CD4-positive, alpha-beta T cell treated with Interleukin-15 for 4 hours (primary cell): Measurements from ENCODE around the gene PPM1M.
"Not testable (repeated sequence)": the region's sequence is repeated elsewhere in the genome, so short reads cannot be mapped to it uniquely, and the experiment has no call there.

ENCODE experiments used
- DNase-seq: peaks from one replicate; pipeline ENCODE4 v3.0.0-alpha.2; 2020; ENCODE audit warnings: low spot score

Gene PPM1M

GRCh38 chr3:52246728-52247408 lies 1.3 kb downstream of the PPM1M start:
- no peak for DNase-seq

- DNase-seq = no peak
These were observed 2.0 kb downstream of the PPM1M start for GRCh38 chr3:52247409-52248164.

GRCh38 chr3:52248165-52248541 lies 2.6 kb downstream of the PPM1M start:
- DNase-seq = no peak

- no peak for DNase-seq
These were observed 3.4 kb downstream of the PPM1M start for GRCh38 chr3:52248816-52249547.

GRCh38 chr3:52249683-52250082 lies 4.1 kb downstream of the PPM1M start:
- no peak for DNase-seq

GRCh38 chr3:52250122-52250521 lies 4.6 kb downstream of the PPM1M start:
- no peak for DNase-seq

GRCh38 chr3:52253314-52254304 lies 8.1 kb downstream of the PPM1M start:
- DNase-seq = peak; percentile 83

- DNase-seq = no peak
These were observed 9.0 kb downstream of the PPM1M start for GRCh38 chr3:52254608-52255007.

- DNase-seq = no peak
These were observed 10.6 kb downstream of the PPM1M start for GRCh38 chr3:52256159-52256558.

GRCh38 chr3:52256622-52257021 lies 11.1 kb downstream of the PPM1M start:
- no peak for DNase-seq

GRCh38 chr3:52257911-52258310 lies 12.4 kb downstream of the PPM1M start:
- DNase-seq = no peak

- DNase-seq = no peak
These were observed 13.5 kb downstream of the PPM1M start for GRCh38 chr3:52259035-52259434.

- no peak for DNase-seq
These were observed 13.9 kb downstream of the PPM1M start for GRCh38 chr3:52259448-52259847.

- DNase-seq = no peak
These were observed 16.9 kb downstream of the PPM1M start for GRCh38 chr3:52262447-52262846.

- DNase-seq = no peak
These were observed 19.8 kb downstream of the PPM1M start for GRCh38 chr3:52265387-52265786.

GRCh38 chr3:52268036-52268435 lies 22.5 kb downstream of the PPM1M start:
- DNase-seq = peak; percentile 78

- DNase-seq = peak; percentile 59
These were observed 24.2 kb downstream of the PPM1M start for GRCh38 chr3:52269776-52270175.

- DNase-seq = no peak
These were observed 24.7 kb downstream of the PPM1M start for GRCh38 chr3:52270252-52270754.

GRCh38 chr3:52272172-52272571 lies 26.6 kb downstream of the PPM1M start:
- DNase-seq = not testable (repeated sequence)

GRCh38 chr3:52272831-52273230 lies 27.3 kb downstream of the PPM1M start:
- no peak for DNase-seq

GRCh38 chr3:52274781-52275180 lies 29.2 kb downstream of the PPM1M start:
- not testable (repeated sequence) for DNase-seq
